Muscle layer of colon (tissue), 2 donors: Measurements from ENCODE around the gene TSPYL4.
"Not testable (repeated sequence)": the region's sequence is repeated elsewhere in the genome, so short reads cannot be mapped to it uniquely, and the experiment has no call there.

Experiments
- H3K27ac ChIP-seq: one replicate; pipeline ENCODE4 v1.7.0; 2013; ENCODE audit warnings: low read depth, mild to moderate bottlenecking, low read length, moderate library complexity
- H3K27me3 ChIP-seq, 2 donors: one replicate each; pipeline ENCODE4 v1.7.0; 2013; ENCODE audit warnings: low read length in 2 of 2, mild to moderate bottlenecking in 2 of 2; ENCODE audit not compliant: insufficient read depth in 2 of 2, control insufficient read depth in 1 of 2
- H3K36me3 ChIP-seq: one replicate; pipeline ENCODE4 v1.7.0; 2013; ENCODE audit warnings: mild to moderate bottlenecking, low read length; ENCODE audit not compliant: insufficient read depth
- H3K4me1 ChIP-seq: one replicate; pipeline ENCODE4 v1.7.0; 2013; ENCODE audit warnings: mild to moderate bottlenecking, low read length; ENCODE audit not compliant: insufficient read depth
- H3K4me3 ChIP-seq, 2 donors: one replicate each; pipeline ENCODE4 v1.7.0; 2013; ENCODE audit warnings: low read length in 2 of 2, low read depth in 1 of 2, mild to moderate bottlenecking in 1 of 2, moderate library complexity in 1 of 2
- H3K9ac ChIP-seq: one replicate; pipeline ENCODE4 v1.7.0; 2013; ENCODE audit warnings: low read length
- H3K9me3 ChIP-seq: one replicate; pipeline ENCODE4 v1.7.0; 2013; ENCODE audit warnings: mild to moderate bottlenecking, low read length
- donor health status: abdominal sarcoma.
- donor health status: Adenocarcinoma of cecum.

TSPYL4 gene

GRCh38 chr6:116284984-116285383, 31.1 kb upstream of the TSPYL4 start:
- H3K27me3 ChIP-seq, H3K9me3 ChIP-seq, H3K9ac ChIP-seq, H3K4me3 ChIP-seq, H3K27ac ChIP-seq, H3K4me1 ChIP-seq, H3K36me3 ChIP-seq: not testable (repeated sequence)

- H3K36me3 ChIP-seq = peaks cover 4% of the 10 kb centered on the region
- no peak overlapping the region for H3K27ac ChIP-seq
- H3K9ac ChIP-seq = no peak overlapping the region
- no peaks in the 10 kb centered on the region for H3K27me3 ChIP-seq
- peaks cover 15% of the 10 kb centered on the region for H3K4me1 ChIP-seq
- no peak overlapping the region for H3K4me3 ChIP-seq
- H3K9me3 ChIP-seq = no peaks in the 10 kb centered on the region
Observed at GRCh38 chr6:116283191-116283590, 29.3 kb upstream of the TSPYL4 start.

GRCh38 chr6:116282698-116283097, 28.8 kb upstream of the TSPYL4 start:
- H3K36me3 ChIP-seq = peaks cover 8% of the 10 kb centered on the region
- H3K27me3 ChIP-seq = no peaks in the 10 kb centered on the region
- H3K9ac ChIP-seq = no peak overlapping the region
- H3K9me3 ChIP-seq = no peaks in the 10 kb centered on the region
- H3K4me3 ChIP-seq = no peak overlapping the region
- H3K27ac ChIP-seq = no peak overlapping the region
- peaks cover 19% of the 10 kb centered on the region for H3K4me1 ChIP-seq

- no peaks in the 10 kb centered on the region for H3K9me3 ChIP-seq
- H3K27ac ChIP-seq = no peak overlapping the region
- H3K4me3 ChIP-seq = peak overlapping the region; percentile 67 to 97
- H3K27me3 ChIP-seq = no peaks in the 10 kb centered on the region
- H3K4me1 ChIP-seq = peaks cover 35% of the 10 kb centered on the region
- H3K9ac ChIP-seq = no peak overlapping the region
- peaks cover 8% of the 10 kb centered on the region for H3K36me3 ChIP-seq
Observed at GRCh38 chr6:116280933-116281316, 27.1 kb upstream of the TSPYL4 start.

GRCh38 chr6:116280161-116280932, 26.5 kb upstream of the TSPYL4 start:
- Histone ChIP-seq H3K9ac (peak overlapping the region; percentile 83), H3K9me3 (no peaks in the 10 kb centered on the region), H3K27ac (peak overlapping the region; percentile 98), H3K4me3 (peak overlapping the region; percentile 67 to 97), H3K27me3 (no peaks in the 10 kb centered on the region), H3K4me1 (peaks cover 40% of the 10 kb centered on the region), H3K36me3 (peaks cover 8% of the 10 kb centered on the region)

GRCh38 chr6:116279232-116280160, 25.6 kb upstream of the TSPYL4 start, which contains the start of gene TSPYL1:
TSS of gene TSPYL1 (minus strand) at chr6:116279930. CDS start at chr6:116279830, 100 bp downstream.
- H3K4me3 ChIP-seq = peak within 1 kb of the TSS; percentile 67 to 97
- H3K27me3 ChIP-seq = no peaks in the 10 kb centered on the region
- H3K9ac ChIP-seq = peak within 1 kb of the TSS; percentile 83
- H3K27ac ChIP-seq = peak within 1 kb of the TSS; percentile 98
- H3K36me3 ChIP-seq = peaks cover 8% of the 10 kb centered on the region
- no peaks in the 10 kb centered on the region for H3K9me3 ChIP-seq
- peaks cover 46% of the 10 kb centered on the region for H3K4me1 ChIP-seq

GRCh38 chr6:116278854-116279231, 25.0 kb upstream of the TSPYL4 start:
- Histone ChIP-seq H3K27me3 (no peaks in the 10 kb centered on the region), H3K9me3 (no peaks in the 10 kb centered on the region), H3K36me3 (peaks cover 8% of the 10 kb centered on the region), H3K4me1 (peaks cover 46% of the 10 kb centered on the region), H3K27ac (peak overlapping the region; percentile 98), H3K9ac (peak overlapping the region; percentile 83), H3K4me3 (peak overlapping the region; percentile 67 to 97)

GRCh38 chr6:116278481-116278829, 24.6 kb upstream of the TSPYL4 start:
- Histone ChIP-seq H3K4me3 (peak overlapping the region; percentile 67 to 97), H3K9ac (peak overlapping the region; percentile 83), H3K27me3 (no peaks in the 10 kb centered on the region), H3K27ac (peak overlapping the region; percentile 98), H3K4me1 (peaks cover 46% of the 10 kb centered on the region), H3K9me3 (no peaks in the 10 kb centered on the region), H3K36me3 (peaks cover 10% of the 10 kb centered on the region)

GRCh38 chr6:116277124-116277523, 23.2 kb upstream of the TSPYL4 start:
- H3K27ac ChIP-seq = no peak overlapping the region
- H3K4me3 ChIP-seq = peak overlapping the region; percentile 53 to 67
- H3K9ac ChIP-seq = peak overlapping the region; percentile 83

GRCh38 chr6:116271149-116271708, 17.4 kb upstream of the TSPYL4 start:
- no peak overlapping the region for H3K27ac ChIP-seq
- peaks cover 23% of the 10 kb centered on the region for H3K4me1 ChIP-seq
- no peaks in the 10 kb centered on the region for H3K27me3 ChIP-seq
- H3K9me3 ChIP-seq = no peaks in the 10 kb centered on the region
- no peak overlapping the region for H3K9ac ChIP-seq
- no peak overlapping the region for H3K4me3 ChIP-seq
- H3K36me3 ChIP-seq = peaks cover 14% of the 10 kb centered on the region

More at GRCh38 chr6:116277124-116277523, 23.2 kb upstream of the TSPYL4 start:
- Histone ChIP-seq H3K36me3 (peaks cover 22% of the 10 kb centered on the region), H3K9me3 (no peaks in the 10 kb centered on the region), H3K4me1 (peaks cover 52% of the 10 kb centered on the region), H3K27me3 (no peaks in the 10 kb centered on the region)

GRCh38 chr6:116268589-116269293, 14.9 kb upstream of the TSPYL4 start:
- H3K4me3 ChIP-seq = no peak overlapping the region
- no peak overlapping the region for H3K9ac ChIP-seq
- no peaks in the 10 kb centered on the region for H3K9me3 ChIP-seq

More at GRCh38 chr6:116268589-116269293, 14.9 kb upstream of the TSPYL4 start:
- H3K27ac ChIP-seq = no peak overlapping the region
- no peaks in the 10 kb centered on the region for H3K27me3 ChIP-seq
- H3K36me3 ChIP-seq = peaks cover 14% of the 10 kb centered on the region
- peaks cover 8% of the 10 kb centered on the region for H3K4me1 ChIP-seq
